ENCODE measurements around the gene PLEKHB2. TPM values are rescaled to one million over a fixed set of nuclear protein-coding genes. Genes with fewer than 3 reads are reported as not detected.

Gene PLEKHB2
- total RNA-seq, 1 donor from 2014 or later = 204 TPM

DNA sequence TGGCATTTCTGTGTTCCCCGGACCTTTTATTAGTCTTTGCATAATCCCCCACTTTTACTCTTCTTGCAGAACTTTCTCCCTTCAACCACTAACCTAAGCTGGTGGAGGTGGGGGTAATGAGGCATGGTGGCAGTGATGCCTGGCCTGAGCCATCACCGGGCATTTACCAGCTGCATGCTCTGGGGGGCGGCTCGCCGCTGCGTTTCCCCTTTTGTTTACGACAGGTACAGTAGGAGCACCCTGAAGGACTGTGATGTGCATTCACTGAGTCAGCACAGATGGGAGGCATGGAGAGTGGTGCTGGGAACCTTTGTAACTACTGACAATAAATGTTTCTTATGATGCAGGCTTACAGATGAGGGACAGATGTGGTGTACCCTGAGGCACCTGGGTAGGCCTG, 46.9 kb downstream of the PLEKHB2 start:
- TF ChIP-seq, protein P1, sequence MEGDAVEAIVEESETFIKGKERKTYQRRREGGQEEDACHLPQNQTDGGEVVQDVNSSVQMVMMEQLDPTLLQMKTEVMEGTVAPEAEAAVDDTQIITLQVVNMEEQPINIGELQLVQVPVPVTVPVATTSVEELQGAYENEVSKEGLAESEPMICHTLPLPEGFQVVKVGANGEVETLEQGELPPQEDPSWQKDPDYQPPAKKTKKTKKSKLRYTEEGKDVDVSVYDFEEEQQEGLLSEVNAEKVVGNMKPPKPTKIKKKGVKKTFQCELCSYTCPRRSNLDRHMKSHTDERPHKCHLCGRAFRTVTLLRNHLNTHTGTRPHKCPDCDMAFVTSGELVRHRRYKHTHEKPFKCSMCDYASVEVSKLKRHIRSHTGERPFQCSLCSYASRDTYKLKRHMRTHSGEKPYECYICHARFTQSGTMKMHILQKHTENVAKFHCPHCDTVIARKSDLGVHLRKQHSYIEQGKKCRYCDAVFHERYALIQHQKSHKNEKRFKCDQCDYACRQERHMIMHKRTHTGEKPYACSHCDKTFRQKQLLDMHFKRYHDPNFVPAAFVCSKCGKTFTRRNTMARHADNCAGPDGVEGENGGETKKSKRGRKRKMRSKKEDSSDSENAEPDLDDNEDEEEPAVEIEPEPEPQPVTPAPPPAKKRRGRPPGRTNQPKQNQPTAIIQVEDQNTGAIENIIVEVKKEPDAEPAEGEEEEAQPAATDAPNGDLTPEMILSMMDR (IDR thresholded peaks at IDR 0.05; ENCODE audit: insufficient read depth, low read length, severe bottlenecking) = no peak
- Histone ChIP-seq H3K27me3 (ENCODE audit: control insufficient read depth, insufficient read depth, low read length) (no peaks in the 10 kb centered on the region), H3K36me3 (ENCODE audit: control insufficient read depth, insufficient read depth, low read length) (peaks cover 3% of the 10 kb centered on the region), H3K4me3 (ENCODE audit: low read depth, low read length) (no peak overlapping the region)
- FAIRE-seq (no peak), DNase-seq (ENCODE audit: low read depth) (no peak)

- peaks cover 1% of the 10 kb centered on the region for H3K36me3 ChIP-seq (ENCODE audit: control insufficient read depth, insufficient read depth, low read length)
- TF ChIP-seq, protein P1 (IDR thresholded peaks at IDR 0.05; ENCODE audit: insufficient read depth, low read length, severe bottlenecking) = no peak
- H3K27me3 ChIP-seq (ENCODE audit: control insufficient read depth, insufficient read depth, low read length) = no peaks in the 10 kb centered on the region
- DNase-seq (ENCODE audit: low read depth) (no peak), FAIRE-seq (no peak)
- no peak overlapping the region for H3K4me3 ChIP-seq (ENCODE audit: low read depth, low read length)
These were observed 48.4 kb downstream of the PLEKHB2 start for GRCh38 chr2:131153529-131153928.

- TF ChIP-seq, protein P1 (IDR thresholded peaks at IDR 0.05; ENCODE audit: insufficient read depth, low read length, severe bottlenecking) = peak; percentile 87
- Histone ChIP-seq H3K4me3 (ENCODE audit: low read depth, low read length) (no peak overlapping the region), H3K36me3 (ENCODE audit: control insufficient read depth, insufficient read depth, low read length) (no peaks in the 10 kb centered on the region), H3K27me3 (ENCODE audit: control insufficient read depth, insufficient read depth, low read length) (no peaks in the 10 kb centered on the region)
- no peak for FAIRE-seq
- peak; percentile 45 for DNase-seq (ENCODE audit: low read depth)
These were observed 49.0 kb downstream of the PLEKHB2 start for GRCh38 chr2:131154071-131154531.

DNA sequence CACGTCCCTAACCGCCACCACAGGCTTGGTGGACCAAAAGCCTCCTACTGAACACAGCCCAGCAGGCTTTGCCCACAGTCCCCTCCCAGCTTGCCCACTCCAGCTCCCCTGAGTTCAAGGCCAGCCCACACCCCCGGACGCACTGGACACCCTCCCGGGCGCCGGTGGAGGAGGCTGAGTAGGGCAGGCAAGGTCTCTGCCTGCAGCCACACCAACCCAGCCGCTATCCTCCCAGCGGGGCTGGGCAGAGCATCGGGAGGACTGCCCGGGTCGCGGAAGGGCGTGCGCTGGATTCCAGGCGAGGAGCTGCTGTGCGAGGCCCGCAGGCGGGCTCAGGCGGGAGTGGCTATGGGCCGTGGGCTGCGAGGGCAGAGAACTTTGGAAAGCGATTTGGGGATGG, 49.5 kb downstream of the PLEKHB2 start:
- no peaks in the 10 kb centered on the region for H3K36me3 ChIP-seq (ENCODE audit: control insufficient read depth, insufficient read depth, low read length)
- H3K4me3 ChIP-seq (ENCODE audit: low read depth, low read length) = no peak overlapping the region
- H3K27me3 ChIP-seq (ENCODE audit: control insufficient read depth, insufficient read depth, low read length) = no peaks in the 10 kb centered on the region
- FAIRE-seq = no peak
- DNase-seq (ENCODE audit: low read depth) = no peak
- TF ChIP-seq, protein P1 (IDR thresholded peaks at IDR 0.05; ENCODE audit: insufficient read depth, low read length, severe bottlenecking) = no peak

DNA sequence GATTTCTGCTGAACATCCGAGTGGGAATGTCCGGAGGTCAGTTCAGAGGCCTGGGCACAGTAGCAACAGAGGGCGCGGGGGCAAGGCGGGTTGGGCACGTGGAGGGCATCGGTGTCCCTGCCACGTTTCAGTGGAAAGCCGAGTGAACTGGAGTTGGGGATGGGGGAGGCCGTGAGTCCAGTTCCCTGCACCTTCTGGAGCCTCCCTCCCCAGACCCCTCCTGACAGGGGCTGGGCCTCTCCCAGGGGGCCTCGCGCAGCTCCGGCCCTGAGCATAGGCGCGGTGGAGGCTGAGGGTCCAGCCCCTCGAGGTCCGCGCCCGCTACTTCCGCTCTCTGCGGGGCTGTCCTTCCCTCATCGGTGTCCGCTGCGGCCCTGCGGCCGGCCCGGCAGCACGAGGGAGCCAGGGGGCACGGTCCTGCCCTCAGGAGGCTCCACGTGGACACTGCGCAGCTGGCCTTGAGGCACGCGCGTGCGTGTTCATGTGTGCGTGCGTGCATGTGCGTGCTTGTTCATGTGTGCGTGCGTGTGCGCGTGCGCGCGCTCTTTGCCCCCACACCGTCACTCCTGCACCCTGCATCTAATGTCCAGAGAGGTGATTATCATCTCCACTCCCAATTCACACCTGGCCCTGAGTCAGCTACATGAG, 50.2 kb downstream of the PLEKHB2 start:
- Histone ChIP-seq H3K36me3 (ENCODE audit: control insufficient read depth, insufficient read depth, low read length) (no peaks in the 10 kb centered on the region), H3K27me3 (ENCODE audit: control insufficient read depth, insufficient read depth, low read length) (no peaks in the 10 kb centered on the region), H3K4me3 (ENCODE audit: low read depth, low read length) (no peak overlapping the region)
- DNase-seq (ENCODE audit: low read depth) (no peak), FAIRE-seq (no peak)
- TF ChIP-seq, protein P1 (IDR thresholded peaks at IDR 0.05; ENCODE audit: insufficient read depth, low read length, severe bottlenecking) = no peak

Measured in bronchial epithelial cell (primary cell).